Duodenal mucosa (tissue), 2 donors: ENCODE data around the gene TSPAN14.
"Not testable (repeated sequence)": the region's sequence is repeated elsewhere in the genome, so short reads cannot be mapped to it uniquely, and the experiment has no call there.

Experiments
- H3K27ac ChIP-seq: one replicate; pipeline ENCODE4 v1.7.0; 2013; ENCODE audit warnings: low read depth, low read length
- H3K27me3 ChIP-seq, 2 donors: one replicate each; pipeline ENCODE4 v1.7.0; 2013; ENCODE audit warnings: low read length in 2 of 2, control low read depth in 1 of 2; ENCODE audit not compliant: insufficient read depth in 2 of 2, control insufficient read depth in 1 of 2
- H3K36me3 ChIP-seq, 2 donors: one replicate each; pipeline ENCODE4 v1.7.0; 2013; ENCODE audit warnings: low read length in 2 of 2, control low read depth in 1 of 2; ENCODE audit not compliant: insufficient read depth in 2 of 2, control insufficient read depth in 1 of 2
- H3K4me1 ChIP-seq, 2 donors: one replicate each; pipeline ENCODE4 v1.7.0; 2013; ENCODE audit warnings: low read length in 2 of 2, control low read depth in 1 of 2; ENCODE audit not compliant: insufficient read depth in 2 of 2, control insufficient read depth in 1 of 2
- H3K4me3 ChIP-seq, 2 donors: one replicate each; pipeline ENCODE4 v1.7.0; 2013; ENCODE audit warnings: low read length in 2 of 2, low read depth in 1 of 2
- H3K9ac ChIP-seq, 2 donors: one replicate each; pipeline ENCODE4 v1.7.0; 2013; ENCODE audit warnings: low read length in 2 of 2, low read depth in 1 of 2
- H3K9me3 ChIP-seq, 2 donors: one replicate each; pipeline ENCODE4 v1.7.0; 2013; ENCODE audit warnings: low read length in 2 of 2, control low read depth in 1 of 2; ENCODE audit not compliant: control insufficient read depth in 1 of 2

TSPAN14 gene

GRCh38 chr10:80470266-80470665 lies 16.2 kb downstream of the TSPAN14 start:
- Histone ChIP-seq H3K36me3 (peaks cover 14 to 16% of the 10 kb centered on the region in 2 donors), H3K27me3 (no peaks in the 10 kb centered on the region), H3K4me3 (no peak overlapping the region), H3K9ac (no peak overlapping the region), H3K4me1 (peaks cover 48 to 87% of the 10 kb centered on the region in 2 donors), H3K27ac (no peak overlapping the region), H3K9me3 (no peaks in the 10 kb centered on the region)

GRCh38 chr10:80471001-80471400 lies 16.9 kb downstream of the TSPAN14 start:
- H3K4me1 ChIP-seq: peaks cover 45 to 80% of the 10 kb centered on the region in 2 donors
- H3K4me3 ChIP-seq: no peak overlapping the region
- H3K9me3 ChIP-seq: no peaks in the 10 kb centered on the region
- no peak overlapping the region for H3K27ac ChIP-seq
- H3K9ac ChIP-seq: peak overlapping the region in 1 of 2 donors; percentile 0
- no peaks in the 10 kb centered on the region for H3K27me3 ChIP-seq
- H3K36me3 ChIP-seq: peaks cover 14 to 16% of the 10 kb centered on the region in 2 donors

- H3K27me3 ChIP-seq: no peaks in the 10 kb centered on the region
- no peak overlapping the region for H3K9ac ChIP-seq
- H3K9me3 ChIP-seq: no peaks in the 10 kb centered on the region
- H3K4me1 ChIP-seq: peaks cover 45 to 74% of the 10 kb centered on the region in 2 donors
- peaks cover 14 to 16% of the 10 kb centered on the region in 2 donors for H3K36me3 ChIP-seq
- H3K27ac ChIP-seq: no peak overlapping the region
- no peak overlapping the region for H3K4me3 ChIP-seq
Observed at GRCh38 chr10:80471715-80472233, 17.7 kb downstream of the TSPAN14 start.

- Histone ChIP-seq H3K36me3 (peaks cover 14 to 19% of the 10 kb centered on the region in 2 donors), H3K27me3 (no peaks in the 10 kb centered on the region), H3K9ac (no peak overlapping the region), H3K27ac (no peak overlapping the region), H3K4me3 (no peak overlapping the region), H3K9me3 (no peaks in the 10 kb centered on the region), H3K4me1 (peaks cover 45 to 71% of the 10 kb centered on the region in 2 donors)
Observed at GRCh38 chr10:80472234-80473095, 18.4 kb downstream of the TSPAN14 start.

- H3K4me1 ChIP-seq: peaks cover 44 to 64% of the 10 kb centered on the region in 2 donors
- no peak overlapping the region for H3K4me3 ChIP-seq
- H3K9me3 ChIP-seq: peaks cover 0 to under 1% of the 10 kb centered on the region in 2 donors
- no peaks in the 10 kb centered on the region for H3K27me3 ChIP-seq
- H3K27ac ChIP-seq: no peak overlapping the region
- peaks cover 14 to 24% of the 10 kb centered on the region in 2 donors for H3K36me3 ChIP-seq
- H3K9ac ChIP-seq: no peak overlapping the region
Observed at GRCh38 chr10:80473096-80473657, 19.1 kb downstream of the TSPAN14 start.

GRCh38 chr10:80473692-80474596 lies 19.8 kb downstream of the TSPAN14 start:
- Histone ChIP-seq H3K4me3 (no peak overlapping the region), H3K9ac (no peak overlapping the region), H3K27ac (no peak overlapping the region), H3K36me3 (peaks cover 18 to 24% of the 10 kb centered on the region in 2 donors), H3K4me1 (peaks cover 37 to 56% of the 10 kb centered on the region in 2 donors), H3K27me3 (no peaks in the 10 kb centered on the region), H3K9me3 (peaks cover 0 to 5% of the 10 kb centered on the region in 2 donors)

- H3K9me3 ChIP-seq: peaks cover 0 to 5% of the 10 kb centered on the region in 2 donors
- peaks cover 14 to 24% of the 10 kb centered on the region in 2 donors for H3K36me3 ChIP-seq
- H3K4me3 ChIP-seq: no peak overlapping the region
- H3K9ac ChIP-seq: no peak overlapping the region
- no peaks in the 10 kb centered on the region for H3K27me3 ChIP-seq
- H3K27ac ChIP-seq: no peak overlapping the region
- H3K4me1 ChIP-seq: peaks cover 33 to 50% of the 10 kb centered on the region in 2 donors
Observed at GRCh38 chr10:80474597-80474910, 20.4 kb downstream of the TSPAN14 start.

GRCh38 chr10:80474941-80475340 lies 20.8 kb downstream of the TSPAN14 start:
- peaks cover 30 to 48% of the 10 kb centered on the region in 2 donors for H3K4me1 ChIP-seq
- H3K27ac ChIP-seq: no peak overlapping the region
- H3K9me3 ChIP-seq: peaks cover 0 to 5% of the 10 kb centered on the region in 2 donors
- H3K27me3 ChIP-seq: no peaks in the 10 kb centered on the region
- H3K4me3 ChIP-seq: no peak overlapping the region
- H3K36me3 ChIP-seq: peaks cover 13 to 24% of the 10 kb centered on the region in 2 donors
- H3K9ac ChIP-seq: no peak overlapping the region

GRCh38 chr10:80475641-80476040 lies 21.5 kb downstream of the TSPAN14 start:
- H3K9me3 ChIP-seq, H3K9ac ChIP-seq, H3K27me3 ChIP-seq, H3K4me3 ChIP-seq, H3K27ac ChIP-seq: not testable (repeated sequence)
- peaks cover 13 to 20% of the 10 kb centered on the region in 2 donors for H3K36me3 ChIP-seq
- peaks cover 30 to 47% of the 10 kb centered on the region in 2 donors for H3K4me1 ChIP-seq
